Measurements from ENCODE around the gene SLAMF1. TPM values are rescaled to one million over a fixed set of nuclear protein-coding genes. Genes with fewer than 3 reads are reported as not detected.

Gene SLAMF1
- total RNA-seq, 2 donors from 2014 or later: 52.1 to 86.2 TPM

DNA sequence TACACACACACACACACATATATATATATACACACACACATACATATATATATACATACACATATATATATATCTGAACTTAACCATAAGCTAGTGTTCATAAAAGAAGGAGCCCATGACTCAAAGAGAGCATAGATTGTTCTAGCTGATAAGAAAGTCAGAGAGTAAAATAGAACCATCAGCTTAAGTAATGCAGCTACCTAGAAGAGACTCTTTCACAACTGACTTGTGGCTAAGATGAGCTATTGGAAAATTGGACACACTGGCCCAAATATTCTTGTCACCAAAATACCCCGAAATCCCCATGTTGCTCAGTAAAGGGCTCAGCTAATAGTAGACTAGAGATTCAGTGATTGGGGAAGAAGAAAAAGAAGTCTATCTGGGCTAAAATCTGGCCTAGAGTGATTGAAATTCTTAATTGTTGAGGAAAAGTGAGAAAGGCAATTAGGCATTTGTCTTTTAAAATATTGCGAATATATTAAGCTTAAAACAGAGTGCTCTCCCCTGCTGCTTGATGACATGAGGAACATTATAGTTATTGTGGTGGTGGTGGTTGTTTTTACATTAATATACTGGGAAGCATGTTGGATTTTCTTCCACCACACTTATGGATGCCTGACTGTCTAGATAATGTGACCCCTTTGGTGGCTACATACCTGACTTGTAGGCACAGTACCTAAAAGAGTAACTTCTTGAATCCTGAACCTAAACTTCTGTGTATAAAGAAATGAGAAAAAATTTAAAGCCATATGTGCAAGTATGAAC, 6.3 kb downstream of the SLAMF1 start:
- H3K36me3 Mint-ChIP-seq: peaks cover 15% of the 10 kb centered on the region
- DNase-seq (ENCODE audit: low spot score) (no peak), ATAC-seq (peak; percentile 66 to 82)
- peak overlapping the region; percentile 83 to 95 for H3K27ac Mint-ChIP-seq
- peak overlapping the region; percentile 87 for H3K4me3 Mint-ChIP-seq
- H3K4me1 Mint-ChIP-seq (ENCODE audit: low read depth in 2 of 2): peaks cover 72 to 81% of the 10 kb centered on the region in 2 donors
- no peaks in the 10 kb centered on the region for H3K27me3 Mint-ChIP-seq
- peaks cover 5% of the 10 kb centered on the region for H3K9me3 Mint-ChIP-seq

DNA sequence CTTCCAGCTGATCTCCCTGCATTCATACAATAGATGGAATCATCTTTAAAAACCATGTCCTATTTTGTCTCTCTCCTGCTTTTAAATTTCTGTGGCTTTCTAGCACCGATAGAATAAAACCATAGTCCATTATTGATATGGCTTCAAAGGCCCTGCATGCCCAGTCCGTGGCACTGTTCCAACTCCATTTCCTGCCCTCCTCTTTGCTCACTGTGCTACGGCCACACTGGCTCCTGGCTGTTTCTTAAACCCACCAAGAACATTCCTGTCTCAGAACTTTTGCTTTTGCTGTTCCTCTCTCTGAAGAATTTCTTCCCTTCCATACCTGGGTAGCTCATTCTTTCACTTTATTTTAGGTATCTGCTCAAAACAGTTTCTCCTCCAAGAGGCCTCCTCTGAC, 7.2 kb downstream of the SLAMF1 start:
- Mint-ChIP-seq H3K9me3 (peaks cover 5% of the 10 kb centered on the region), H3K27me3 (no peaks in the 10 kb centered on the region), H3K27ac (peak overlapping the region; percentile 83 to 95), H3K36me3 (peaks cover 15% of the 10 kb centered on the region), H3K4me3 (peak overlapping the region; percentile 76), H3K4me1 (ENCODE audit: low read depth in 2 of 2) (peaks cover 71 to 79% of the 10 kb centered on the region in 2 donors)
- DNase-seq (ENCODE audit: low spot score) (no peak), ATAC-seq (no peak)

DNA sequence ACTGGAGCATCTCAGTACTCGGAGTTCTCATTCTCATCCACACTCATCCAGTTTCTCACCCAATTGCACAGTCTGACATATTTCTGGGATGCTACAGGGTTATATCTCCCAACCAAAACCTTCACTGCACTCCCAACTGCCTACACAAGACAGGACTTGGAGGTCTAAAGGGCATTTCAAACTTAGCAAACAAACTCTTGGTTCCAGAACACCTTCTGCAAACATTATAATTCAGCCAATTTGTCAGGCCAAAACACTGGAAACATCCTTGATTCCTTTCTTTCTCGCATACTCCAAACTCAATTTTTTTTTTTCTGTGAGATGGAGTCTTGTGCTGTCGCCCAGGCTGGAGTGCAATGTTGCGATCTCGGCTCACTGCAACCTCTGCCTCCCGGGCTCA, 7.9 kb downstream of the SLAMF1 start:
- peak overlapping the region; percentile 83 to 95 for H3K27ac Mint-ChIP-seq
- H3K9me3 Mint-ChIP-seq: peaks cover 5% of the 10 kb centered on the region
- H3K36me3 Mint-ChIP-seq: peaks cover 15% of the 10 kb centered on the region
- peaks cover 67 to 78% of the 10 kb centered on the region in 2 donors for H3K4me1 Mint-ChIP-seq (ENCODE audit: low read depth in 2 of 2)
- peak overlapping the region; percentile 76 for H3K4me3 Mint-ChIP-seq
- no peak for ATAC-seq
- H3K27me3 Mint-ChIP-seq: no peaks in the 10 kb centered on the region
- DNase-seq (ENCODE audit: low spot score): no peak

DNA sequence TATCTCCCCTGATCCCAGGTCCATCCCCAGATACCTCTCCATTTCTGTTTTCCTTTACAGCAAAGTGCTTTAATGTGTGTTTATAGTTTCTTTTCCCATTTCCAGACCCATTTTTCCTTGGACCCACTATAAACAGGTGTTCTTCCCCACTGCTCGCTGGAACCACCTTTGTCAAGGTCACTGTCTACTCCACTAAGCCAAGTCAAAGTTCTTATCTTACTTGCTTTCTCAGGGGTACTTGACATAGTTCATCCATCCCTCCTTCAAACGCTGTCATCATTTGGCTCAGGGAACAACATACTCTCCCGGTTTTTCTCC, 8.3 kb downstream of the SLAMF1 start:
- peak overlapping the region; percentile 83 to 95 for H3K27ac Mint-ChIP-seq
- peaks cover 71 to 78% of the 10 kb centered on the region in 2 donors for H3K4me1 Mint-ChIP-seq (ENCODE audit: low read depth in 2 of 2)
- ATAC-seq (no peak), DNase-seq (ENCODE audit: low spot score) (no peak)
- H3K36me3 Mint-ChIP-seq: peaks cover 19% of the 10 kb centered on the region
- H3K4me3 Mint-ChIP-seq: peak overlapping the region; percentile 76
- H3K27me3 Mint-ChIP-seq: no peaks in the 10 kb centered on the region
- H3K9me3 Mint-ChIP-seq: peaks cover 5% of the 10 kb centered on the region

DNA sequence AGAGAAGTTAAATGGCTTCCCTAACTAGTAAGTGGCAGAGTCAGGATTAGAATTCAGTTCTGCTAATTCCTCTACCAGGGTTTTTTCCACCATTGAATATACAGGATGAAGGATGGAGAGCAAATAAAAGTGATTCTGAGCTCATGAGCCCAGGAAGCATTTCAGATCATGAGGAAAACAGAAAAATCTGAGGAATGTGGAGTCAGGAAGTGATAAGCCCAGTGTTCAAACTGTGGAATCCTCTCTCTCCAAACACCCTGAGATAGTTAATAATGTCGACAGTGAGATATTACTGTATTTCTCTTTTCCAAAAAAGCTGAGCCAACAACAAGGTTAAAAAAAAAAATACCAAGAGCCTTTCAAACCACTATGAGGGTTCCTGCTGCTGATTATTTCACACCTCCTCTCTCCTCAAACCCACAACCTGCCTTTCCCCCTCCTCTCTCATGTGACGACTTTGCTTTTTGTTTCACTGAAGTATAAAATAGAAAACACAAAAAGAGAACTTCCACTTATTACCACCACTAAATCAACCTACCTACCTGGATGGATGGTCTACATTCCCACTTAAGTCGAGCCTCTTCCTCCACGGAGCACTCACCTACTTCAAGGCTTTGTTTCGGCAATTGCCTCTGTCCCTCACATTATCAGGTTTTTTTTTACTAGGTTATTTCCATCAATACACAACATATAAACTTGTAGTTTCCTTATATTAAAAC, 8.9 kb downstream of the SLAMF1 start:
- Mint-ChIP-seq H3K36me3 (peaks cover 19% of the 10 kb centered on the region), H3K27me3 (no peaks in the 10 kb centered on the region), H3K4me1 (ENCODE audit: low read depth in 2 of 2) (peaks cover 75 to 82% of the 10 kb centered on the region in 2 donors), H3K27ac (peak overlapping the region; percentile 83 to 95), H3K4me3 (peak overlapping the region; percentile 76), H3K9me3 (peaks cover 5% of the 10 kb centered on the region)
- peak; percentile 84 for DNase-seq (ENCODE audit: low spot score)
- ATAC-seq: peak; percentile 83 to 84

DNA sequence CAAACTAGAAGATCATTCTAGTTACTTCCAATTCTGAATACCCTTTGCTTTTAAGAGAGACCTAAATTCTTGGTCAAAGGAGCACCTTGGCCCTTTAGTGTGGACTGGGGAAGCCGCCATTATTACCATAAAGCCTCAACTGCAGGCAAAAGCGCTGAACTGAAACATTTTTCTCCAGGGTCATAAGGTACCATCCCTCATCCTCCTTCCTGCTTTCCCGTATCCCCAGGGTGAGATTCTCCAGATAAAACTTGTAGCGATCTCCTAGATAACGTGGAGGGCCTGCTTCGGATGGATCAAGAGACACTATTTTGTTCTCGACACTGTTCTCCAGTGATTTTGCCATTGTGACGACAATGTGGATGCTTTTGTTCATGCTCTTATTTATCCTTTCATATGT, 9.8 kb downstream of the SLAMF1 start:
- Mint-ChIP-seq H3K9me3 (peaks cover 5% of the 10 kb centered on the region), H3K36me3 (peaks cover 19% of the 10 kb centered on the region), H3K27ac (peak overlapping the region; percentile 83 to 95), H3K4me1 (ENCODE audit: low read depth in 2 of 2) (peaks cover 72 to 79% of the 10 kb centered on the region in 2 donors), H3K4me3 (peak overlapping the region; percentile 76), H3K27me3 (no peaks in the 10 kb centered on the region)
- DNase-seq (ENCODE audit: low spot score) (no peak), ATAC-seq (no peak)

DNA sequence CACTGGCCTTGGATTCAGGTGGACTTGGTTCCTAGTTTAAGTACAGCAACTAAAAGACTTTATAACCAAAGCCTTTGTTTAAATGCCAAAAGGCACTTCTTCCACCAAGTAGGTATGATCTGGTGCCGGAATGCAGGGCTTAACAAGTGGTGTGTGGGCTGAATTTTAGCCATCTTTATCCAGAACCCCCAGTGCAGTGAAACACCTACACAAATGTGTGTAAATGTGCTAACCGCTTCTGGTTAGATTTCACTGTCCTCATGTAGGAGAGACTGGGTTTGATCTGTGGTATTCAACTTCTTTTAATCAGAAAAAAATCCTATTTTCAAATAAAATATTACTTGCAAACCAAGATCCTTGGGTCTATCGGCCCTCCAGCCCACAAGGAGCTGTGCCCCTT, 10.3 kb downstream of the SLAMF1 start:
- no peaks in the 10 kb centered on the region for H3K27me3 Mint-ChIP-seq
- peaks cover 22% of the 10 kb centered on the region for H3K36me3 Mint-ChIP-seq
- peaks cover 5% of the 10 kb centered on the region for H3K9me3 Mint-ChIP-seq
- DNase-seq (ENCODE audit: low spot score): no peak
- H3K4me3 Mint-ChIP-seq: peak overlapping the region; percentile 76
- H3K27ac Mint-ChIP-seq: peak overlapping the region; percentile 83 to 95
- peak; percentile 48 to 62 for ATAC-seq
- H3K4me1 Mint-ChIP-seq (ENCODE audit: low read depth in 2 of 2): peaks cover 74 to 78% of the 10 kb centered on the region in 2 donors

DNA sequence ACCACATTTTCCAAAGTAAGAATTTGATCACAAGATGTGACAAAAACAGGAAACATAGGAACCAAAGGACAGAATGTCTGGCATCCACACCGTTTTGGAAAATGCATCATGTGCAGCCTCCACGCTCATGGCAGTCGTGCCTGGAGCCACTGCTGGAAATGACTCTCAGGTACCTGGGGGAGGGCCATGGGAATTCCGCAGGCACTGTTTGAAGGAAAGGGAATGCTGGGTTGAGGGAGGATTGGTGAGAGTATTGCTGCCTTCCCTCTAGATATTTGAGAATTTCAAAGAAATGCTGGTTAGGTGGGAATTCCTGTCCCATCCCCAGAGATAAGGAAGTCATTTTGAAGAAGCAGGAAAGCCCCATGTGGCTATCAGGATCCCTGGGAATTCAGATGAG, 10.8 kb downstream of the SLAMF1 start:
- peak overlapping the region; percentile 83 to 95 for H3K27ac Mint-ChIP-seq
- no peaks in the 10 kb centered on the region for H3K27me3 Mint-ChIP-seq
- H3K4me3 Mint-ChIP-seq: peak overlapping the region; percentile 61
- H3K4me1 Mint-ChIP-seq (ENCODE audit: low read depth in 2 of 2): peaks cover 74 to 78% of the 10 kb centered on the region in 2 donors
- ATAC-seq (no peak), DNase-seq (ENCODE audit: low spot score) (no peak)
- H3K36me3 Mint-ChIP-seq: peaks cover 25% of the 10 kb centered on the region
- H3K9me3 Mint-ChIP-seq: peaks cover 5% of the 10 kb centered on the region

DNA sequence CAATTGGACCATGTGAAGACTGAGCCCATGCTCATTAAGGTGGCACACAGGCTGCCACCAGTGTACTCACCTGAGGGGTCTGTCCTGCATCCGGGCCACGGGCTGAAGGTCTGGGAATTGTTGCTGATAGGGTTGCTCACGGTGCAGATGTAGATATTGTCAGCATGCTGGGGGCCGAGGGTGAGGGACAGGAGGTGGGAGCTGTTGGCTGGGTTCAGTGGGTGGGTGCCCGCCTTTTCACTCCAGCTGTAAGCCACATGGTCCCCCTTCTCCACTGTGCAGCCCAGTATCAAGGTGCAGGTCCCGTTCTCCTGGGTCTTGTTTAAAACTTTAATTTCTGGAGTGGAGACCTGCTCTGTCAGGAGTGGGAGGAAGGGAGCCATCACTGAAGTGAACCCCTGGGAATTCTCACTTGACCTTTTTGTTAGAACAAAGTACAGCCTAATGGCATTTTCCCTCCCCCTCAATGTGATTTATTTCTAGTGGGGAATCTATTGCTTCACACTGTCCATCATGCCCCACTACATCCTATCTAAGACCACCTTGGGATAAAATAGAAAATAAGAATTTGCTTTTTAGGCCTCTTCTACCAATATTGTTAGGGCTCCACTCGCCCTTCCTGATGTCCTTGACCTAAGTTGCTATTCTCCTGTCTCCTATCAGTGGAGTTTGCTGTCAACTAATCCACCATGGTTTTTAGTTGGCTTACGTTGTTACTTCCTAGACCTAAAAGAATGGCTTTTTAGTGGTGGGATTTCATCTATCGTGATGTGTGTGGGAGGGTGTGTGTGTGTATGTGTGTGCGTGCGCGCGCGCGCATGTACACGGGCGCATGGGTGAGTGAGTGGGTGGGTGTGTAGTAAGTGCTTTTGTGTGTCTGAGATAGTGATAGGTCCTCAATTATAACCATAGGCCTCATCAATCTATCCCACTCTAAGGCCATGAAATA, 12.0 kb downstream of the SLAMF1 start:
- Mint-ChIP-seq H3K9me3 (peaks cover 4% of the 10 kb centered on the region), H3K4me3 (peak overlapping the region; percentile 27), H3K27me3 (peaks cover 0 to 5% of the 10 kb centered on the region in 2 donors), H3K27ac (peak overlapping the region; percentile 58 to 95), H3K36me3 (peaks cover 22% of the 10 kb centered on the region), H3K4me1 (ENCODE audit: low read depth in 2 of 2) (peaks cover 76 to 79% of the 10 kb centered on the region in 2 donors)
- no peak for DNase-seq (ENCODE audit: low spot score)
- no peak for ATAC-seq

DNA sequence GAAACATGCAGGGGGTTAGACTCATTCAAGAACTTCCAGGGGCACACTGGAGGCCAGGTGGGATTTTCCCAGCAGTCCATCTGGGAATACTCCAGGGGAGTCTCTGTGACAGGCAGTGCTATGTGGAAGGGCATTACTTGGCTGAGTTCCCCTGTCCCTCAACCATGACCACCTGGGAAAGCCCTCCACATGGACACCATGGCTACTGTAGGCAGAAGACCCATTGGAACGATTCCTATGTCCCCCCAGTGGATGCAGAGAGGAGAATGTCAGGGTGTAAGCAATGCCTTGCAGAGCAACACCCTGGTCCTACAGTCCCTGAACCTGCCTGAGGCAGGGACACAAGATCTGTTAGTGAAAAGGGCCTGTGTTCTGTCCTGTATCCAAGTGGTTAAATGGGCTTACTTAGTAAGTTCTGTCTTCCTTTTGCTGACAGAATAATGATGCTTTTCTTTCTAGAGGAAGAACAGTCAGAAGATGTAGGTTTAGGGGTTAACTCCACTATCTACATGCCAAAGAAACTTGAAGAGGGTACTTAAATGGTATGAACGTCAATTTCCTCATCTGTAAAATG, 13.4 kb downstream of the SLAMF1 start:
- no peak for DNase-seq (ENCODE audit: low spot score)

DNA sequence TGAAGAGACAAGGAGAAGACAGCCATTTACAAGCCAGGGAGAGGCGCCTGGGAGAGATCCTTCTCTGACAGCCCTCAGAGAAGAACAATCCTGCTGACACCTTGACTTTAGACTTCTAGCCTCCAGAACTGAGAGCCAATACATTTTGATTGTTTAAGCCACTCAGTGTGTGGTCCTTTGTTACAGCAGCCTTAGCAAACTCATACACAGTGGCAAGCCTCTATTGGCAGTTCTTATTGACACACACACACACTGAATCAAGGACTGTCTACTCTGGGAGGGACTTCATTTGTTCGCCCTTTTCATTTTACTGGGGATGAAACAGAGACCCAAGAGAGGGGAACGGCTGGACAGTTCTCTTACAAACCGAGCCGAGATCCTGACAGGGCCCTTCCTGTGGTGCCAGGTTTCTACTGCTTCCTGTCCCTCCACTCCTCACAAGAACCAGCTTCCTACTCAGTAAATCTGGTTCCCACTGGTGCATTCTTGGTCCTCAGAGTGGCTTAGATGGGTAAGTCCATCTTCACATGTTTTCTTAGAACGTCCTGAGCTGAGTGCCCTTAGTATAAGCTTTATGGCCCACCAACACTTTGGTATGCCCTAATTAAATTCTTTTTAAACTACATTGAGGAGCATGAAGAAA, 14.7 kb downstream of the SLAMF1 start:
- H3K9me3 Mint-ChIP-seq: no peaks in the 10 kb centered on the region
- ATAC-seq: no peak
- H3K4me3 Mint-ChIP-seq: peak overlapping the region; percentile 43
- peaks cover 29% of the 10 kb centered on the region for H3K36me3 Mint-ChIP-seq
- peaks cover 65 to 72% of the 10 kb centered on the region in 2 donors for H3K4me1 Mint-ChIP-seq (ENCODE audit: low read depth in 2 of 2)
- peaks cover 0 to 5% of the 10 kb centered on the region in 2 donors for H3K27me3 Mint-ChIP-seq
- peak overlapping the region; percentile 95 to 96 for H3K27ac Mint-ChIP-seq
- no peak for DNase-seq (ENCODE audit: low spot score)

More for the DNA sequence above, 13.4 kb downstream of the SLAMF1 start:
- peaks cover 0 to 5% of the 10 kb centered on the region in 2 donors for H3K27me3 Mint-ChIP-seq
- peak overlapping the region; percentile 68 to 95 for H3K27ac Mint-ChIP-seq
- peaks cover 68 to 73% of the 10 kb centered on the region in 2 donors for H3K4me1 Mint-ChIP-seq (ENCODE audit: low read depth in 2 of 2)
- no peak for ATAC-seq
- peak overlapping the region; percentile 27 for H3K4me3 Mint-ChIP-seq
- no peaks in the 10 kb centered on the region for H3K9me3 Mint-ChIP-seq
- peaks cover 23% of the 10 kb centered on the region for H3K36me3 Mint-ChIP-seq

DNA sequence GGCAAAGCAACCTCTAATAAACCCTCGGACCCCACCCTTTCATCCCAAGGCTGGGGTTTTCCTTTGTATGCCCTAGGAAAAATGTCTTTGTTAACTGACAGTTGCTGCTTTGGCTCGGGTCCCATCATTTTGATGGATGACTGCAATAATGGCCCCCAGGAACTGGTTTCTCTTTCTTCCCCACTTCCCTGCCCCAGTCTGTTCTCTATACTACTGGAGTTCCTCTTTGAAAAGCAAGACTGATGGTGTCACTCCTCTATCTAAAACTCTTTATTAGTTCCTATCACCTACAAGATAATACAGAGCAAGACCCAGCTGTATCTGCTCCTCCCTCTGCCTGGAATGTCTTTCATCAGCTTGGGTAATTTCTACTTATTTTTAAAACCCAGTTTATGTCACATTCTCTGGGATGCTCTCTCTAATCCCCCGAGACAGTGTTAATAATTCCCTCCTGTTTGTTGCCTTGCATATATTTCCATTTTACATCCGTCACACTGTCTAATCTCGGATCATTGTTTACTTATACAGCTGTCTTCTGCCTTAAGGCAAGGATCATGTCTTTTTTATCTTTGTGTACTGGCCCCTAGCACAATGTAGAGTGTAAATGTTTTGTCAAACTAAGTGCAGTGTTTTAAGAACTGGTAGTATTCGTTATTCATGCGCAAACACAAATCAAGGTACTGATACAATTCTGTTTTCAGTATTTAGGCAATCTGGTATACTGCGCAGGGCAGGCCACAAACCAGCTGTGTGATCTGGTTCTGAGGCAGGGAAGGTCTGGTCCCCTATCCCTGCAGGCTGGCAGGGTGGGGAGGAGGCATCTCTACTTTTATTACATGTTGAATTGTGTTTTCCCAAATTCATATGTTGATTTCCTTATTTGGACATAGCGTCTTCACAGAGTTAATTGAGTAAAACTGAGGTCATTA, 16.1 kb downstream of the SLAMF1 start:
- DNase-seq (ENCODE audit: low spot score): no peak
- Mint-ChIP-seq H3K27me3 (peaks cover 0 to 5% of the 10 kb centered on the region in 2 donors), H3K36me3 (peaks cover 35% of the 10 kb centered on the region), H3K27ac (peak overlapping the region; percentile 95 to 96), H3K4me3 (peak overlapping the region; percentile 43), H3K9me3 (peaks cover 3% of the 10 kb centered on the region), H3K4me1 (ENCODE audit: low read depth in 2 of 2) (peaks cover 66 to 72% of the 10 kb centered on the region in 2 donors)
- ATAC-seq: no peak
